Measurements from ENCODE around the gene CISD3.

CISD3 gene

DNA sequence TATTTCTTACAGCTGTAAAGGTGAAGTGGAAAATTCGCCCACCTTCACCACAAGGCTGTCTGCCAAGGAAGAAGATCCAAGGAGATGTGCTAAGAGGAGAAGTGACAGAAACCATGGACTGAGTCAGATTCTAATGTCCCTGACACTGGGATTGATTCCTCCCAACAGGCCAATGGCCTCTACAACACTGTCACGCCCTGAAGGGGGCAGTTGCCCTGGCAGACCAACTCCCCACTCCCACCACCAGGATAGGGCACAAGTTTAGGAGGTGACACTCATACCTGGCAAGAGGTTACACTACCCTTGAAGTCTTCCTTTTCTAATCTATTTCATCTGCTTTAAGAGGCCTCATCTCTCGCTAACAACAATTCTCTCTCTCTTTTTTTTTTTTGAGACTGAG lies 53.1 kb downstream of the CISD3 start:
- DNase-seq = no peak
